ENCODE measurements around the gene TLL2.

Gene TLL2

GRCh38 chr10:96384506-96384905 lies 129.2 kb downstream of the TLL2 start:
- no peak for DNase-seq

- no peak for DNase-seq
Observed at GRCh38 chr10:96380821-96381220, 132.9 kb downstream of the TLL2 start.

DNA sequence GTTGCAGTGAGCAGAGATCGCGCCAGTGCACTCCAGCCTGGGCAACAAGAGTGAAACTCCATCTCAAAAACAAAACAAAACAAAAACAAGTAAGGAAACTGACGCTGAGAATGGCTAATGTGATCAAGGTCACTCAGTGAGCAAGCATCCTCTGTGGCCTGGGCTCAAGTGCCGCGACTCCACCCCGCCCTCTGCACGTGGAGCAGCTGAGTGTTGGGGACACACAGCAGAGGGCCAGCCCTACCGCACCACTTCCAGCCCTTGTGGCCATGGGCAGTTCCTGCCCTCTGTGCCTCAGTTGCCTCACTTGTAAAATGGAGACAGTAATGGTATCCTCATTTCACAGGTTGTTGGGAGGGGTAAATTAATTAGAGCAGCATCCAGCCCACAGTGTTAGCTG lies 134.0 kb downstream of the TLL2 start:
- DNase-seq: no peak

- DNase-seq: no peak
Observed at GRCh38 chr10:96378741-96379140, 135.0 kb downstream of the TLL2 start.

DNA sequence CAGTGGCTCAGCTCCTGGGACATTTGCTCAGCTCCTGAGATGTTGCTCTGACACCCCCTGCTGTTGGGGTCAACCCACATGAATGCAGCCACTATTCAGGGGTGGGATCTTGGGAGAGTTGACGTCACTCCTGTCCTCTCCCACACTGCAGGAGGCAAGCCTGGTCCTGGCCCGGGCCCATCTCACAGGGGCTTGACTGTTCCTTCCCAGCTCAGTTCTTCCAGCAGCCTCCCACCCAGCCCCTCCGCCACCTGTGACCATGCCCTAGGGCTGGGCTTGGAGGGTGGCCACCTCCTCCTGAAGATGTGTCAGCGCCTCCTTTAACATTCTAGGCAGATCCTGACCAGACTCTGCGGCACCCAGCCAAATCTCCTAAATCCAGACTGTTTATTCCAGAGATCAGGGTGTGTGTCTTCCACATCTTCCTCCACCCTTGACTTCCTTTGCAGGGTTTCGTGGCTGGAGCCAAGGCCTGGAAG lies 135.9 kb downstream of the TLL2 start:
- no peak for DNase-seq

DNA sequence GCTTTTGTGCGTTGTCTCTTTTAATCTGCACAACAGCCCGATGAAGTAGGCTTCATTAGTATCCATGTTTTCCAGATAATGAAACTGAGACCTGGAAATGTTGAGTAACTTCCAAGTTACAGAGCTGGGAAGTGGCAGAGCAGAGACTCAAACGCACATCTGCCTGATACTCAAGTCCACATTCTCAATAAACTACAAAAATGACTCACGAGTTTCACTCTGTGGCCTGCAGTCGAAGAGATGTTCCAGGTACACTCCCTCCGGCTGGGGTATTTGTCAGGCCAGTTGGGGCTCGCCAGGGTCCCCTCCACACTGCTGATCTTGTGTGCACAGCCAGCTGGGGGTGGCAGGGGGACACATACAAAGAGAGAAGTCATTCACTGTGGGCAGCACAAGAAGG lies 137.2 kb downstream of the TLL2 start:
- DNase-seq: no peak

DNA sequence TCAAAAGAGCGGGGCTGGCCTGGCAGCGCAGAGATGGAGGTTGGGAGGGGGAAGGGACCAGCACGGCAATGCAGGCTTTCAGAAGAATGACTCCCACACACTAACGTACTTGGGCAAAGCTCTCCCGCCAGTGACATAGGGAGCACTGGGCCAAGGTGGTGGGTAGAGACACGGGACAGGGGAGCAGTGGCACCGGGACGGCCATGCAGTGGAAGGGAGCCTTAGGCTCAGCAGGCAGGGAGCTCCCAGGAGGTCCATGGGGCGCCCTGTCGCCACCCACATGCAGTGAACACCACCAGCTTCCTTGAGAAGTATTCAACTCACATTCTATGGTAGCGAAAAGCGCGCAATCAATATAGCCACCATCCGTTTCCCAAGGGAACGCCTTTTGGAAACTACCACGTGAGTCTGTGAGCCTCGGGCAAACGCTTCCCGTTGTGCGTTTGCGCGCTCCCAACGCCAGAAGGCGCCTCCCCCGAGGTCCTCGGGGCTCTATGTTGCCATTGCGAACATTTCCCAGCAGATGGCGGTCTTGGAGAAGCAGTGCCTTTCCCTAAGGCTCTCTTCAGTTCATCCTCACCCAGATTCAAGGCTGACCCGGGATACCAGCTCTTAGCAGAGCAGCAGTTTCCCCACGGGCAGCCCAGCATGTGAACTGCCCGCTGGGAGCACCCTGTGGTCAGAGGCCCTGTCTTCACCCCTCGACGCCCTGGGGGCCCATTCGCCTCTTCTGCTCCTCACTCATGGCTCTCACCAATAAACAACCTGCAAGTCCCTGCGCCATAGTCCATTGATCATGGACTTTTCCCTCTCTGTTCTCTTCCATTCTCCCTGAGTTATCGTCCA lies 138.5 kb downstream of the TLL2 start:
- DNase-seq: peak; percentile 29

- DNase-seq: no peak
Observed at GRCh38 chr10:96374639-96374984, 139.1 kb downstream of the TLL2 start.

DNA sequence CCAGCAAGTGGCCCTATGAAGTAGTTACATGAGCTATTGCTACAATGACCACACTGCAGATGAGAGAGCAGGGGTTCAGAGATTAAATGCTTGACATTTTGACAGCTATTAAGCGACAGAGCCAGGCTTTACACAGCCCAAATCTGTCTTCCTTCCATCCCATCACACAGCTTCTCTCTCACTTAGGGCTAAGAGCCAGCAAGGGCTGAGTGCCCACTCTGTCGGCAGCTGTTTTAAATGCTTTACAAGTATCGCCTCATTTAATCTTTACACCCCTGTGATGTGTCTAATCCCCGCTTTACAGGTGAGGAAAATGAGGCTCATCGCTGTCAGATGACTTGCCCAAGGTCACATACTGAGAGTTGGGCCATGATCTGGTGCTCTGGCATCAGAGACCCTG lies 139.7 kb downstream of the TLL2 start:
- DNase-seq: no peak

GRCh38 chr10:96371356-96371755 lies 142.4 kb downstream of the TLL2 start:
- DNase-seq: no peak

DNA sequence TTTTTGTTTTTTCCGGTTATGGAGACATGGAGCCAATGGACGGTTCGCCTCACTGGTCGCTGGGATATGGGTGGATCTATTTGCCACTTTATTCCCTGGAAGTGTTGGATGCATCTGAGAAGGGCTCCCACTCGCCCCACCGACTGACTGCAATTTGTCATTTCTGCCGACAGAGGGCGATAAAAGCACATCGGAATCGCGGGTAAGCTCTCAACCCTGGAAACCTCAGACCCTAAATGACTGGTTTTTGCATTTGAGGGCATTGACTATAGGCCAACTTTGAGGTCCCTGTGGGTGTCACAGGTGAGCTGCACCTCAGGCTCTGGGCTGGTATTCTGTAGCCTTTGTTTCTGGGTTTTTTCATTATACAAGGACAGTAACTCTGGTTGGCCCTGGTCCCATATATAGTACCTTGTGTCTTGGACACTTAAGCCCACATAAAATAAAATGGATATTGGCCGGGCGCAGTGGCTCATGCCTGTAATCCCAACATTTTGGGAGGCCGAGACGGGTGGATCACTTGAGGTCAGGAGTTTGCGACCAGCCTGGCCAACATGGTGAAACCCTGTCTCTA lies 143.1 kb downstream of the TLL2 start:
- DNase-seq: peak; percentile 6

GRCh38 chr10:96369890-96370583 lies 143.7 kb downstream of the TLL2 start:
- DNase-seq: no peak

- no peak for DNase-seq
Observed at GRCh38 chr10:96368971-96369370, 144.8 kb downstream of the TLL2 start.

DNA sequence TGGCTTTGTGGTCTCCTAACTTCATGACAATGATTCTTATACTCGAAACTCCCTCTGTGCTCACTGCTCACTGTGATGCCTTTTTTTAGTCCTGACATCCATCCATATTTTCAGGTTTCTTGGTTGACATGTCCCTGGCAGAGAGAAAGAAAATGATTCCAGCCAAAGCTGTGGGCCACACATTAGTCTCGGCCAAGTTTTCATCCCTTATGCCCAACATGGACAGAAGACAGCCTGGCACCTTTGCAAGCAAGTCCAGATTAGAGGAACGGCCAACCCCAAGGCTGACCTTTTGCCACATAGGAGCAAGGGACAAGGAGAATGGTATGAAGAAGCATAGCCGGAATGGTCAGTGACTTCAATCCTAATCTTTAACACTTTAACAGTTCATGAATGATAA lies 146.3 kb downstream of the TLL2 start:
- DNase-seq: no peak

- no peak for DNase-seq
Observed at GRCh38 chr10:96366508-96366907, 147.2 kb downstream of the TLL2 start.

DNA sequence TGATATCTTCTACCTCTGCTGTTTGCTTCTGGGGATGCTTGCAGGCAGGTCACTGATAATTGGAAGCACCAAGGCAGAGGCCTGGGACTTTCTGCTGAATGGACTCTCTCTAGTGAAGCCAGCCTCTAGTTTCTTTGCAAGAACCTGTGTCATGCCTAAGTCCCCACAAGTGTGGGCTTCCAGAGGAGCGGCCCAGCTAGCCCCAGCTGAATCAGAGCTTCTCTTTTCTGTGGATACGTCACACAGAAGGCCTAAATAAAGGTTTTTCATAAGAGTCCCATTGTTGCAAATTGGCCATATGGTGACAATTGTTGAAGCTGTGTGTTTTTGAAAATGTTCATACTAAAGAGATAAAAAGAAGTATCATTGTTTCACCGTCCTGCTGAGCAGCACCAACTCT lies 148.2 kb downstream of the TLL2 start:
- no peak for DNase-seq

- no peak for DNase-seq
Observed at GRCh38 chr10:96360766-96361165, 153.0 kb downstream of the TLL2 start.

GRCh38 chr10:96360331-96360730 lies 153.4 kb downstream of the TLL2 start:
- DNase-seq: no peak

DNA sequence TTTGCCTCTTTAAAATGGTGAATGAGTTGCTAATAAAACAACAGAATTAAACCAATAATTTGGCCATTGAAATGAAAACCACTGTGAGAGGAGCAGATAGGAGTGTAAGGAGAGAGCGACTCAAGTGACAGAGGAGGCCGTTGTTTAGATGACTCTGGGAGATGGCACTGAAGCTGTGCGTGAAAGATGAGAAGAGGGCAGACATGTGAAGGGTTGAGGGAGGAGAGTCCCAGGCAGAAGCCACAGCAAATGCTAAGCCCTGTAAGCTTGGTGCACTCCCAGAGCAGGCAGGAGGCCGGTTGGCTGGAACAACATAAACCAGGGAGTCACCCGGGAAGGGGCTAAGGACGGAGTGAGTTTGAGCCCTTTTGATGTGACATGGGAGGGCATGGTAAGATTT lies 154.1 kb downstream of the TLL2 start:
- DNase-seq: no peak

- DNase-seq: no peak
Observed at GRCh38 chr10:96358851-96359540, 154.7 kb downstream of the TLL2 start, which contains the start of gene OPALIN. Gene OPALIN (minus strand): TSS chr10:96359002. CDS start chr10:96358896, 106 bp downstream.

DNA sequence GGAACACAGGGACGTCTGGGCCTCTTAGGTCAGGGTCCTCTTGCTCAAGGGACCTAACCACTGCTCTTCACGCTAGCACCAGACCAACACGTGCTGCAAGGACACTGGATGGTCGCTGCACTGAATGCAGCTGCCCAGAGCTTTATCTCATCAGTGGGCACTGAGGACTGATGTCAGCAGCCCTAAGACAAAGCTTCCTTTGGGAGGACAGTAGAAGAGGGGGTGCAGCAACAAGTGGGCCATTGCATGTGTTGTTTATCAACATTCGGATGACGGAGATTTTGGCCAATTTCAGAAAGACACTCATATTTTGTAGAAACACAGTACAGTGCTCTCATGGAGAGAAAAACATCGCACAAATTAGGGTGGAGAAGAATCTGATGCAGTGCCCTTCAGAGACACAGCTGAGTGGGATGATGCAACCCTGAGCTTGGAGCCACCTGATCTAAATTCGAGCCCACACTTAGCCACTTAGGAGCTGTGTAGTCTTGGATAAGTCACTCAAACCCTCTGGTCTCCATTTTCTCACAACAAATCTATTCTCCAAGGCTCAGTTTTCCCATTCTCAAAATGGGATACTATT lies 156.6 kb downstream of the TLL2 start:
- DNase-seq: no peak

DNA sequence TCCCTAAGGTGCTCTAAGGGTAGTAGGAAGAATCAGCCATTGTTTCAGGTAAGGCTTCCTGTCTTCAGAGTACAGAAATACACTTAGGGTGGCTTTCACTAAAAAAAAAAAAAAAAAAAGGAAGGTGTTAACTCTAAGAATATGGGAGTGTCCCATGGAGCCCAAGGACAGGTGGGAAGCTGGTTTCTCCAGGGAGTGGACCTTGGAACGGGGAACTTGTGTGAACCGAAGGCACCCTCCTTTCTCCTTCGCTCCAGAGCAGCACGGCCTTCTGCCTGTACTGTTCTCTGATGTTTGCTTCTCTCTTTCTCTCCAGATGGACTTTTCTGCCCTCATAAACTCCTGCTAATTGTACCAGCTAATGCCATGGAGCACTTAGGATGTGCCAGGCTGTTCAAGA lies 161.1 kb downstream of the TLL2 start:
- no peak for DNase-seq

DNA sequence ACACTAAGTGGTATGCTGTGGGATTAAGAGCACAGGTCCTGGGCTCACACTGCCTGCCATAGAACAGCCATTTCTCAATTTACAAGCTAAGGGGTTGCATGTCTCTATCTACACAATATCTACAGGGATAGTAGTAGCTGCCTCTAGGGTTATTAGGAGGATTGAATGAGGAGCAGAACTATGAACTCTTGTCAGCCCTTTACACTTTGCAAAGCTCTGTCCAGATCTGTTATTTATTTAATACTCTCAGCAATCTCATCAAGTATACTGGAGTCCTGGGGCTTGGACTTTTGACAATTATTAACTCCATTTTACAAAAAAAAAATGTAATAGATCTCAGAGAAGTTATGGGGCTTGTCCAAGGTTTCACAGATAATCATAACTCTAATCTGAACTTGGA lies 161.7 kb downstream of the TLL2 start:
- DNase-seq: no peak
